HG03159 (cell line): Measurements from ENCODE around the gene IFI30.

ENCODE experiments used
- ATAC-seq: cut with Tn5 transposase; IDR thresholded peaks from one replicate; pipeline ENCODE4 v1.9.1; 2021; ENCODE audit warnings: mild to moderate bottlenecking, moderate library complexity; ENCODE audit not compliant: unreplicated experiment

IFI30 gene

GRCh38 chr19:18170714-18171255, 2.8 kb upstream of the IFI30 start:
- ATAC-seq = no peak

- ATAC-seq = no peak
These were observed 1.8 kb upstream of the IFI30 start for GRCh38 chr19:18171605-18172327.

GRCh38 chr19:18172331-18173053, 1.1 kb upstream of the IFI30 start:
- no peak for ATAC-seq

GRCh38 chr19:18173054-18173571, 500 bp upstream of the IFI30 start:
- ATAC-seq = peak; percentile 1

- ATAC-seq = no peak
These were observed 1.4 kb downstream of the IFI30 start for GRCh38 chr19:18174983-18175382.

GRCh38 chr19:18176367-18177310, 3.0 kb downstream of the IFI30 start:
- no peak for ATAC-seq

GRCh38 chr19:18179957-18180356, 6.3 kb downstream of the IFI30 start:
- ATAC-seq = no peak

- ATAC-seq = no peak
These were observed 9.9 kb downstream of the IFI30 start for GRCh38 chr19:18183529-18183928.

GRCh38 chr19:18185538-18185937, 11.9 kb downstream of the IFI30 start:
- no peak for ATAC-seq

GRCh38 chr19:18190278-18190677, 16.7 kb downstream of the IFI30 start:
- no peak for ATAC-seq

- no peak for ATAC-seq
These were observed 18.0 kb downstream of the IFI30 start for GRCh38 chr19:18191640-18192062.

- peak; percentile 83 for ATAC-seq
These were observed 19.2 kb downstream of the IFI30 start, which contains the start of gene MPV17L2 for GRCh38 chr19:18192673-18193387. Gene MPV17L2 (plus strand): TSS chr19:18193218. CDS start chr19:18193282, 64 bp downstream.

GRCh38 chr19:18193388-18194180, 20.0 kb downstream of the IFI30 start:
- no peak for ATAC-seq

GRCh38 chr19:18194181-18194530, 20.5 kb downstream of the IFI30 start:
- no peak for ATAC-seq

- ATAC-seq = no peak
These were observed 21.1 kb downstream of the IFI30 start for GRCh38 chr19:18194554-18195238.

GRCh38 chr19:18196511-18196845, 22.9 kb downstream of the IFI30 start:
- ATAC-seq = no peak

- no peak for ATAC-seq
These were observed 23.7 kb downstream of the IFI30 start for GRCh38 chr19:18197306-18197705.

- no peak for ATAC-seq
These were observed 24.3 kb downstream of the IFI30 start for GRCh38 chr19:18197941-18198340.

- ATAC-seq = no peak
These were observed 24.8 kb downstream of the IFI30 start for GRCh38 chr19:18198374-18198773.
